Left lung (tissue), 10 donors: ENCODE data around the gene GATAD1. TPM values are rescaled to one million over a fixed set of nuclear protein-coding genes. Genes with fewer than 3 reads are reported as not detected.
"Not testable (repeated sequence)": the region's sequence is repeated elsewhere in the genome, so short reads cannot be mapped to it uniquely, and the experiment has no call there.

Source experiments
- ATAC-seq: fragments of 200-7000 bp; cut with Tn5 transposase; one replicate; pipeline ENCODE4 v1.9.1; 2020; ENCODE audit warnings: moderate library complexity
- DNase-seq, 4 donors: peaks; one replicate each; pipeline ENCODE4 v3.0.0-alpha.2; 2013 to 2020
- H3K27ac ChIP-seq, 2 donors: fragments of 200-600 bp; sonication (generic) in 1 of 2; one replicate each; pipeline versions ENCODE4 v1.5.0 to v1.8.0; 2020 to 2021
- H3K27me3 ChIP-seq, 2 donors: fragments of 200-600 bp; sonication (generic) in 1 of 2; one replicate each; pipeline versions ENCODE4 v1.5.0 to v1.8.0; 2020 to 2021
- H3K36me3 ChIP-seq, 2 donors: fragments of 200-600 bp; sonication (generic) in 1 of 2; one replicate each; pipeline versions ENCODE4 v1.5.0 to v1.8.0; 2020 to 2021
- H3K4me1 ChIP-seq, 2 donors: fragments of 200-600 bp; one replicate each; pipeline ENCODE4 v1.8.0; 2021
- H3K4me3 ChIP-seq, 2 donors: fragments of 200-600 bp; sonication (generic) in 1 of 2; one replicate each; pipeline versions ENCODE4 v1.5.0 to v1.8.0; 2020 to 2021; ENCODE audit warnings: mild to moderate bottlenecking in 1 of 2
- H3K9me3 ChIP-seq, 2 donors: fragments of 200-600 bp; sonication (generic) in 1 of 2; one replicate each; pipeline versions ENCODE4 v1.5.0 to v1.8.0; 2020 to 2021
- CTCF ChIP-seq, 2 donors: fragments of 200-600 bp; sonication (generic) in 1 of 2; IDR thresholded peaks; one replicate each; pipeline versions ENCODE4 v1.5.0 to v1.8.0; 2021; ENCODE audit warnings: antibody characterized with exemption in 2 of 2
- intact Hi-C, 2 donors: fragments of 100-400 bp; cut with DNase I; formaldehyde crosslinking; loops; one replicate each; pipeline versions ENCODE4 v1.11.2 to v1.14.2; 2022
- polyA plus RNA-seq, 6 donors: library from polyadenylated mRNA; unstranded; fragments of 120-200 nt; gene quantifications; one replicate each; pipeline ENCODE4 v1.2.1, GENCODE V29; 2013; ENCODE audit not compliant: insufficient read length in 6 of 6
- total RNA-seq, 2 donors: library from RNA; stranded (reverse); fragmentation: NEBNext Ultra II Directional; extraction: Animal tissue kit (Norgen Biotek cat#: 25700); gene quantifications; one replicate each; pipeline ENCODE4 v1.2.1, GENCODE V29; 2021
- donor health status: DM: no; HTN: yes; CAD: no.
- donor health status: DM: no; HTN: no; CAD: no.

The GATAD1 gene
- total and polyA plus RNA-seq, 8 donors, result 28.4 to 74.3 (median 57.5) TPM

- H3K27ac ChIP-seq, H3K9me3 ChIP-seq, H3K36me3 ChIP-seq, H3K27me3 ChIP-seq, intact Hi-C loops, H3K4me3 ChIP-seq, DNase-seq, ATAC-seq, H3K4me1 ChIP-seq: not testable (repeated sequence)
Observed at GRCh38 chr7:92475851-92476590, 28.7 kb downstream of the GATAD1 start.

- H3K4me1 ChIP-seq, result not testable (repeated sequence)
Observed at GRCh38 chr7:92477681-92478080, 30.4 kb downstream of the GATAD1 start, which contains the start of gene ERVW-1. Gene ERVW-1 (minus strand): TSS chr7:92477946. CDS start chr7:92470381, 7,565 bp downstream.

GRCh38 chr7:92478095-92478494 lies 30.8 kb downstream of the GATAD1 start:
- peaks cover 0 to 8% of the 10 kb centered on the region in 2 donors for H3K36me3 ChIP-seq
- H3K27ac ChIP-seq, result no peak overlapping the region
- H3K4me3 ChIP-seq, result no peak overlapping the region
- no peaks in the 10 kb centered on the region for H3K27me3 ChIP-seq
- TF ChIP-seq CTCF (IDR thresholded peaks at IDR 0.05), result no peak
- no peak for ATAC-seq
- H3K4me1 ChIP-seq, result no peaks in the 10 kb centered on the region
- intact Hi-C loops, result no loop called here
- no peaks in the 10 kb centered on the region for H3K9me3 ChIP-seq
- DNase-seq, result no peak

More at GRCh38 chr7:92477681-92478080, 30.4 kb downstream of the GATAD1 start, which contains the start of gene ERVW-1:
- DNase-seq, H3K36me3 ChIP-seq, H3K4me3 ChIP-seq, H3K9me3 ChIP-seq, H3K27ac ChIP-seq, ATAC-seq, intact Hi-C loops, H3K27me3 ChIP-seq: not testable (repeated sequence)

GRCh38 chr7:92478711-92479110 lies 31.4 kb downstream of the GATAD1 start:
- no peak for ATAC-seq
- Histone ChIP-seq H3K27ac (no peak overlapping the region), H3K4me3 (no peak overlapping the region), H3K9me3 (no peaks in the 10 kb centered on the region), H3K36me3 (peaks cover 0 to 10% of the 10 kb centered on the region in 2 donors), H3K4me1 (no peaks in the 10 kb centered on the region), H3K27me3 (no peaks in the 10 kb centered on the region)
- intact Hi-C loops, result no loop called here
- DNase-seq, result no peak
- TF ChIP-seq CTCF (IDR thresholded peaks at IDR 0.05), result no peak

- H3K27ac ChIP-seq, DNase-seq, intact Hi-C loops, H3K27me3 ChIP-seq, H3K4me1 ChIP-seq, H3K36me3 ChIP-seq, H3K4me3 ChIP-seq, H3K9me3 ChIP-seq, ATAC-seq: not testable (repeated sequence)
Observed at GRCh38 chr7:92479146-92479545, 31.9 kb downstream of the GATAD1 start.

GRCh38 chr7:92483624-92484023 lies 36.3 kb downstream of the GATAD1 start:
- H3K27ac ChIP-seq, DNase-seq, H3K9me3 ChIP-seq, H3K4me1 ChIP-seq, H3K4me3 ChIP-seq, ATAC-seq, intact Hi-C loops, H3K27me3 ChIP-seq: not testable (repeated sequence)
- H3K36me3 ChIP-seq, result peaks cover 0 to 37% of the 10 kb centered on the region in 2 donors

- ATAC-seq, intact Hi-C loops, H3K4me3 ChIP-seq, DNase-seq, H3K4me1 ChIP-seq, H3K27me3 ChIP-seq, H3K27ac ChIP-seq, H3K9me3 ChIP-seq: not testable (repeated sequence)
- H3K36me3 ChIP-seq, result peaks cover 0 to 43% of the 10 kb centered on the region in 2 donors
Observed at GRCh38 chr7:92484226-92484625, 36.9 kb downstream of the GATAD1 start.
